ENCODE measurements around the gene PNMA8A.

The PNMA8A gene

DNA sequence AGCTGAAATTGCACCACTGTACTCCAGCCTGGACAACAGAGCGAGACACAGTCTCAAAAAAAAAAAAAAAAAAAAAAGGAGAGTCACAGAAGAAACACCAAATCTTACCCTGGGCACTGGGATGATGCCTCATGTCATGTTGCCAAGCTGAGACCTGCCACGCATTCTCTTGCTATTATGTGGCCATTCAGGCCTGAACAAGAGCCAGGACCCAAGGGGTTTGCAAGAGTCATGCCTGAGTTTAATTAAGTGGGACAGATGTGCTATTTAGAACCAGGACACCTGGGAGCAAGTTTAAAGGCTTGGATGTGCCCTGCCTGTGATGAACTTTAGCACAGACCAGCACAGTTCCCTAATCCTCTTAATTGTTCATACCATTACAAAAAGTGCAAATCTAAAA, 9.8 kb downstream of the PNMA8A start:
- Histone ChIP-seq H3K27me3 (ENCODE audit: insufficient read depth, low read depth, severe bottlenecking) (no peaks in the 10 kb centered on the region), H3K36me3 (peaks cover under 1% of the 10 kb centered on the region; the same call in 1 of the 2 replicates), H3K9me3 (ENCODE audit: severe bottlenecking) (no peaks in the 10 kb centered on the region), H3K4me3 (ENCODE audit: low read depth, low read length) (no peak overlapping the region), H3K27ac (no peak overlapping the region)
- TF ChIP-seq, protein P1, sequence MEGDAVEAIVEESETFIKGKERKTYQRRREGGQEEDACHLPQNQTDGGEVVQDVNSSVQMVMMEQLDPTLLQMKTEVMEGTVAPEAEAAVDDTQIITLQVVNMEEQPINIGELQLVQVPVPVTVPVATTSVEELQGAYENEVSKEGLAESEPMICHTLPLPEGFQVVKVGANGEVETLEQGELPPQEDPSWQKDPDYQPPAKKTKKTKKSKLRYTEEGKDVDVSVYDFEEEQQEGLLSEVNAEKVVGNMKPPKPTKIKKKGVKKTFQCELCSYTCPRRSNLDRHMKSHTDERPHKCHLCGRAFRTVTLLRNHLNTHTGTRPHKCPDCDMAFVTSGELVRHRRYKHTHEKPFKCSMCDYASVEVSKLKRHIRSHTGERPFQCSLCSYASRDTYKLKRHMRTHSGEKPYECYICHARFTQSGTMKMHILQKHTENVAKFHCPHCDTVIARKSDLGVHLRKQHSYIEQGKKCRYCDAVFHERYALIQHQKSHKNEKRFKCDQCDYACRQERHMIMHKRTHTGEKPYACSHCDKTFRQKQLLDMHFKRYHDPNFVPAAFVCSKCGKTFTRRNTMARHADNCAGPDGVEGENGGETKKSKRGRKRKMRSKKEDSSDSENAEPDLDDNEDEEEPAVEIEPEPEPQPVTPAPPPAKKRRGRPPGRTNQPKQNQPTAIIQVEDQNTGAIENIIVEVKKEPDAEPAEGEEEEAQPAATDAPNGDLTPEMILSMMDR (IDR thresholded peaks at IDR 0.05; ENCODE audit: low read depth, low read length): no peak
- no peak for DNase-seq

DNA sequence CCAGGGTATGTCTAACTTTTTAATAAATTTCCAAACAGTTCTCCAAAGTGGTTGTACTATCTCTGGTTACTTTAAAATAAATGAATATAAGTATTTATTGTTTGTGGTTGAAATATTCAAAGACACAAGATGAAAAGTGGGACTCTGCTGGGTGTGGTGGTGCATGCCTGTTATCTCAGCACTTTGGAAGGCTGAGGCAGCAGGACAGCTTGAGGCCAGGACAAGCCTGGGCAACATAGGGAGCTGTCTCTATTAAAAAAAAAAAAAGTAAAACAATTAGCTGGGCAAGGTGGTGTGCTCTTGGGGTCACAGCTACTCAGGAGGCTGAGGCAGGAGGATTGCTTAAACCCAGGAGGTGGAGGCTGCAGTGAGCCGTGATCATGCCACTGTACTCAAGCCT, 10.4 kb downstream of the PNMA8A start:
- no peak overlapping the region for H3K4me3 ChIP-seq (ENCODE audit: low read depth, low read length)
- H3K27ac ChIP-seq: no peak overlapping the region
- no peaks in the 10 kb centered on the region for H3K27me3 ChIP-seq (ENCODE audit: insufficient read depth, low read depth, severe bottlenecking)
- no peaks in the 10 kb centered on the region for H3K36me3 ChIP-seq
- H3K9me3 ChIP-seq (ENCODE audit: severe bottlenecking): no peaks in the 10 kb centered on the region
- no peak for DNase-seq
- TF ChIP-seq, protein P1 (IDR thresholded peaks at IDR 0.05; ENCODE audit: low read depth, low read length): no peak

DNA sequence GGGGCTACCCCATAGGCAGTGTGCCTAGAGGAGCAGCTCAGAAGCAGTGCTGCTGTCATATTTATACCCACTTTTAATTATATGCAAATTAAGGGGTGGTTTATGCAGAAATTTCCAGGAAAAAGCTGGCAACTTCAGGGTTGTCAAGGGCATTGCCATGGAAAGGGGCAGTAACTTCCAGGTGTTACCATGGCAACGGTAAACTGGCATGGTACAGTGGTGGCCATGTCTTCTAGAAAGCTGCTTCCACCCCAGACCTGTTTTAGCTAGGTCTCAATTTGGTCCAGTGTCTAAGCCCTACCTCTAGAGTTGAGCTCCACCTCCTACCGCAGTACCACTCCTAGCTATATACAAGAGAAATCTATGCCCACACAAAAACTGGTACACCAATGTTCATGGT, 11.3 kb downstream of the PNMA8A start:
- Histone ChIP-seq H3K27ac (no peak overlapping the region), H3K27me3 (ENCODE audit: insufficient read depth, low read depth, severe bottlenecking) (no peaks in the 10 kb centered on the region), H3K9me3 (ENCODE audit: severe bottlenecking) (no peaks in the 10 kb centered on the region), H3K4me3 (ENCODE audit: low read depth, low read length) (no peak overlapping the region), H3K36me3 (no peaks in the 10 kb centered on the region)
- DNase-seq: no peak
- TF ChIP-seq, protein P1 (IDR thresholded peaks at IDR 0.05; ENCODE audit: low read depth, low read length): no peak

DNA sequence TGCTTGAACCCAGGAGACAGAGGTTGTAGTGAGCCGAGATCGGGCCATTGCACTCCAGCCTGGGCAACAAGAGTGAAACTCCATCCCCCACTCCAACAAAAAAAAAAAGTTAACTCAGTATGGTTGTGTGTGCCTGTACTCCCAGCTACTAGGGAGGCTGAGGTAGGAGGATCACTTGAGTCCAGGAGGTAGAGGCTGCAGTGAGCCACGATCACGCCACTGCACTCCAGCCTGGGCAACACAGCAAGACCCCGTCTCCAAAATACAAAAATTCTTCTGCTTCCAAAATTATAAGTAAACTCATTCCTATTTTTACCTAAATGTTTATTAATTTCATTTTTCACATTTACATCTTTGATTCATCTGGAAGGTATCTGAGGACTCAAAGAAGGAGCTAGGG, 14.4 kb downstream of the PNMA8A start:
- Histone ChIP-seq H3K4me3 (ENCODE audit: low read depth, low read length) (no peak overlapping the region), H3K36me3 (no peaks in the 10 kb centered on the region), H3K27me3 (ENCODE audit: insufficient read depth, low read depth, severe bottlenecking) (no peaks in the 10 kb centered on the region), H3K27ac (no peak overlapping the region), H3K9me3 (ENCODE audit: severe bottlenecking) (no peaks in the 10 kb centered on the region)
- TF ChIP-seq, protein P1 (IDR thresholded peaks at IDR 0.05; ENCODE audit: low read depth, low read length): no peak
- DNase-seq: no peak

DNA sequence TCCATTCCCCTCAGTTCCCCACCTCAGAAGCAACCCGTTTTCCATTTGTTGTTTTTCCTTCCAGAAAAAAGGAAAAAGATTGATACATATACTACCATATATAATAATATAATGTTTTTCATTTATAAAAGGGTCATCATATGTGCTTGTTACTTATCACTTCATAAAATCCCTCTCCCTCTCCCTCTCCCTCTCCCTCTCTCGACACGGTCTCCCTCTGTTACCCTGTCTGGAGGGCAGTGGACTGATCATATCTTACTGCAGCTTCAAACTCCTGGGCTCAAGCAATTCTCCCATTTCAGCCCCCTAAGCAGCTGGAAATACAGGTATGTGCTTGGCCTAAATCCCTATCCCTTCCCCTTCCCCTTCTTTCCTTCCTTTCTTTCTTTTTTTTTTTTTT, 17.1 kb downstream of the PNMA8A start:
- H3K36me3 ChIP-seq: no peaks in the 10 kb centered on the region
- DNase-seq: no peak
- H3K9me3 ChIP-seq (ENCODE audit: severe bottlenecking): peaks cover 8% of the 10 kb centered on the region
- TF ChIP-seq, protein P1 (IDR thresholded peaks at IDR 0.05; ENCODE audit: low read depth, low read length): no peak
- H3K27me3 ChIP-seq (ENCODE audit: insufficient read depth, low read depth, severe bottlenecking): no peaks in the 10 kb centered on the region
- H3K27ac ChIP-seq: no peak overlapping the region
- H3K4me3 ChIP-seq (ENCODE audit: low read depth, low read length): no peak overlapping the region

DNA sequence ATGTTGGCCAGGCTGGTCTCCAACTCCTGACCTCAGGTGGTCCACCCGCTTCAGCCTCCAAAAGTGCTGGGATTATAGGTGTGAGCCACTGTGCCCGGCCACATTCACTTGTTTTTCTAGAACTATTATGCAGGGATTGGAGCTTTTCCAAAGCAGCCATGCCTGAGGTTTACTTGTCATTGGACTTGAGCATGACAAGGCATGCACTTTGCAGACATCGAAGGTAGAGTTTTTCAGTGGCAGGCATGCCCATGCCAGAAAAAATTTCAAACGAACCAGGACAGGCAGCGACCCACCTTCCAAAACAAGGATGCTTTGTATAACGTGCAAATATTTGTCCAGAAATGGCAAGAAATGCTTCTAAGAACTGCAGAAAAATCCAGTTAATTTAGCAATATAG, 17.7 kb downstream of the PNMA8A start:
- H3K36me3 ChIP-seq: no peaks in the 10 kb centered on the region
- no peaks in the 10 kb centered on the region for H3K27me3 ChIP-seq (ENCODE audit: insufficient read depth, low read depth, severe bottlenecking)
- peaks cover 10% of the 10 kb centered on the region for H3K9me3 ChIP-seq (ENCODE audit: severe bottlenecking)
- H3K27ac ChIP-seq: no peak overlapping the region
- DNase-seq: no peak
- TF ChIP-seq, protein P1 (IDR thresholded peaks at IDR 0.05; ENCODE audit: low read depth, low read length): no peak
- H3K4me3 ChIP-seq (ENCODE audit: low read depth, low read length): no peak overlapping the region

All from WERI-Rb-1 (cell line).